Measurements from ENCODE around the gene SLC26A8.

Gene SLC26A8

GRCh38 chr6:35896228-35896627 is 128.2 kb downstream of the SLC26A8 start:
- no peak for DNase-seq
- H3K9me3 ChIP-seq (ENCODE audit: control insufficient read depth, low read length), result no peaks in the 10 kb centered on the region
- no peak overlapping the region for H3K27ac ChIP-seq (ENCODE audit: insufficient read depth, low read length, poor library complexity, severe bottlenecking)
- H3K4me3 ChIP-seq (ENCODE audit: insufficient read depth, low read depth, low read length, poor library complexity, severe bottlenecking), result no peak overlapping the region
- no peaks in the 10 kb centered on the region for H3K36me3 ChIP-seq (ENCODE audit: control insufficient read depth, insufficient read depth, low read length)
- H3K27me3 ChIP-seq (replicated peaks; ENCODE audit: control insufficient read depth, insufficient read depth, low read length, poor library complexity, severe bottlenecking), result no peaks in the 10 kb centered on the region
- no peaks in the 10 kb centered on the region for H3K4me1 ChIP-seq (ENCODE audit: control insufficient read depth, insufficient read depth, low read length, poor library complexity, severe bottlenecking)

DNA sequence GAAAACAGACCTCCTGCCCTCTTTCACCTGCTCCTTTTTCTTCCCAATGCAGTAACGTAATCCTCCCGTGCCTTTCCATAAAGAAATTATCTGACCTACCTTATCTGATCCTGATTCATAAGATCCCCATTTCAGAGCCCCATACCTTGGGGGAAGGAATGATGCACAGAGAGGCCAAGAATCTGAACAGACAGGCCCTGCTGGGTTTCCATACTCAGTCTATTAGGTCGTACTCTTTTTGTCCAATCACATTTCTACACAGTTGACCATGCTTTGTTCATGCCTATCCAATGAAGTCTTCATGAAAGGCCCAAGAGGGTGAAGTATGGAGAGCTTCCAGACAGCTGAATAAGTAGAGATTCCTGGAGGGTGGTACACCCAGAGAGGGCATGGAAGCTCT is 128.9 kb downstream of the SLC26A8 start:
- Histone ChIP-seq H3K4me3 (ENCODE audit: insufficient read depth, low read depth, low read length, poor library complexity, severe bottlenecking) (no peak overlapping the region), H3K27ac (ENCODE audit: insufficient read depth, low read length, poor library complexity, severe bottlenecking) (no peak overlapping the region), H3K4me1 (ENCODE audit: control insufficient read depth, insufficient read depth, low read length, poor library complexity, severe bottlenecking) (no peaks in the 10 kb centered on the region), H3K9me3 (ENCODE audit: control insufficient read depth, low read length) (no peaks in the 10 kb centered on the region), H3K27me3 (replicated peaks; ENCODE audit: control insufficient read depth, insufficient read depth, low read length, poor library complexity, severe bottlenecking) (no peaks in the 10 kb centered on the region), H3K36me3 (ENCODE audit: control insufficient read depth, insufficient read depth, low read length) (no peaks in the 10 kb centered on the region)
- DNase-seq, result no peak

DNA sequence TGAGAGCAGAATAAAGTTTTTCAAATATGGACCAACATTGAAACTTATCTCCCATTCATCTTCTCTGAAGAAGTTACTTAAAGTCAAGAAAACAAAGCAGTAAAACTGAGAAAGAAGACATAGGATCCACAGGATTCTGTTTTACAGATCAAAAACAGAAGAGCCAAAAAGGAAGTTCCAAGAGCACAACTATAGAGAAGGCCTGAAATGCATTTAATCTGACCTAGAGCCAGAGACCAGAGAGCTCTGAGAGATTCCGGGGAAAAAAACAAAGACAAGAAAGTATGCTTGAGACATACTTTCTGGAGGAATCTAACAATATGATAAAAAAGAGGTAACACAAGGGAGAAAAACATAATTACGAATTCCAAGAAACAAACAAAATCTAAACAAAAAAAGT is 129.7 kb downstream of the SLC26A8 start:
- Histone ChIP-seq H3K9me3 (ENCODE audit: control insufficient read depth, low read length) (no peaks in the 10 kb centered on the region), H3K36me3 (ENCODE audit: control insufficient read depth, insufficient read depth, low read length) (no peaks in the 10 kb centered on the region), H3K4me3 (ENCODE audit: insufficient read depth, low read depth, low read length, poor library complexity, severe bottlenecking) (no peak overlapping the region), H3K27me3 (replicated peaks; ENCODE audit: control insufficient read depth, insufficient read depth, low read length, poor library complexity, severe bottlenecking) (no peaks in the 10 kb centered on the region), H3K4me1 (ENCODE audit: control insufficient read depth, insufficient read depth, low read length, poor library complexity, severe bottlenecking) (no peaks in the 10 kb centered on the region), H3K27ac (ENCODE audit: insufficient read depth, low read length, poor library complexity, severe bottlenecking) (no peak overlapping the region)
- no peak for DNase-seq

Data from effector memory CD4-positive, alpha-beta T cell (primary cell).